Neural cell (in vitro differentiated cells): ENCODE measurements around the gene CMKLR1.

Experiments
- CTCF ChIP-seq: fragments of 450-650 bp; IDR thresholded peaks from 2 replicates; pipeline ENCODE4 v1.5.1; 2014; ENCODE audit warnings: antibody characterized with exemption, mild to moderate bottlenecking, moderate library complexity; ENCODE audit not compliant: poor library complexity, severe bottlenecking
- EP300 ChIP-seq: fragments of 450-650 bp; conservative IDR thresholded peaks from 2 replicates; pipeline ENCODE4 v1.6.1; 2014; ENCODE audit warnings: antibody characterized with exemption, mild to moderate bottlenecking, moderate library complexity; ENCODE audit not compliant: poor library complexity, severe bottlenecking
- POLR2AphosphoS5 ChIP-seq: IDR thresholded peaks from 2 replicates; pipeline ENCODE4 v1.6.1; 2012
- SMC3 ChIP-seq: fragments of 450-650 bp; conservative IDR thresholded peaks from 2 replicates; pipeline ENCODE4 v1.6.1; 2014; ENCODE audit warnings: antibody characterized with exemption, mild to moderate bottlenecking, moderate library complexity; ENCODE audit not compliant: poor library complexity
- TAF1 ChIP-seq: IDR thresholded peaks from 2 replicates; pipeline ENCODE4 v1.6.1; 2012; ENCODE audit warnings: low read depth

- TF ChIP-seq CTCF (no peak), EP300 (no peak), POLR2AphosphoS5 (no peak), TAF1 (no peak), SMC3 (no peak)
Observed at GRCh38 chr12:108335349-108336119, 3.6 kb downstream of the CMKLR1 start.
